ENCODE results near the gene ASAP2.
A peak's percentile ranks its signal among the peaks of the same experiment; 100 is the strongest.

- TF ChIP-seq SPI1 (IDR thresholded peaks at IDR 0.05; ENCODE audit: low read depth, low read length) (peak; percentile 39; the same call in 1 of the 2 replicates), POLR2A (IDR thresholded peaks at IDR 0.05; ENCODE audit: low read depth, low read length) (peak; percentile 44; the same call in 1 of the 2 replicates), POLR2AphosphoS5 (IDR thresholded peaks at IDR 0.05; ENCODE audit: low read depth, low read length) (peak; percentile 15; the same call in 1 of the 2 replicates), TAF1 (IDR thresholded peaks at IDR 0.05; ENCODE audit: low read depth, low read length) (peak; percentile 5; the same call in 1 of the 2 replicates), PAX5 (IDR thresholded peaks at IDR 0.05; ENCODE audit: insufficient read depth, low read length, severe bottlenecking) (no peak), POU2F2 (IDR thresholded peaks at IDR 0.05; ENCODE audit: low read depth, low read length) (no peak)
Observed at GRCh38 chr2:9423100-9423921, 216.7 kb downstream of the ASAP2 start, which contains the start of the genes CPSF3 and ITGB1BP1.
